DMS 273 treated with DMSO at 0.1 percent for 48 hours (cell line): ENCODE results near the gene AGAP2.

Experiments used
- DNase-seq: peaks from one replicate; lab custom pipeline; 2025; lab: John Stamatoyannopoulos, UW

AGAP2 gene

DNA sequence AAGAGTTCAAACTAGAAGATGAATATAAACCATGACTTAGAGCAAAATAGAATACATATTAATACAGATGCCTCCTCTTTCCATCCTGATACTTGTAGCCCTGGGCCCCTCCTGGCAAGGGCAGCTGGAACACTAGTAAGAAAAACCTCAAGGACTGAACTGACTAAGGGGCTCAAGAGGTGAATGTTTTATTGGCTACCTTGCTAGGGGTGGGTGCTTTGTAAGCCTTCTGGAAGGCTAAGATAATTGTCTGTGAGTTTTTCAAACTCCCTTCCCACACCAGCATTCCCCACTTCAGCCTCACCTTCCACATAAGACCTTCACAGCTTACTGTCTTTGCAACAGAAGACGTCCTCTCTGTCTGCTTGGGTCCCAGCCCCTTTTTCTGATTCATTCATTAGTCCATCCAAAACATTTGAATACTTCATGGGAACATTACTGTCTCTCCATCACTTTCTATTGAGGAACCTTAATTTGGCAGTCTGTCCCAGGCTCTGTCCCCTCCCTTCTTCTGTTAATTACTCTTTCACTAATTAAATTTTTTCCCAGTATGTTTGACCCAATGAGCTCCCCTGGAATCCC lies 15.3 kb upstream of the AGAP2 start:
- no peak for DNase-seq

DNA sequence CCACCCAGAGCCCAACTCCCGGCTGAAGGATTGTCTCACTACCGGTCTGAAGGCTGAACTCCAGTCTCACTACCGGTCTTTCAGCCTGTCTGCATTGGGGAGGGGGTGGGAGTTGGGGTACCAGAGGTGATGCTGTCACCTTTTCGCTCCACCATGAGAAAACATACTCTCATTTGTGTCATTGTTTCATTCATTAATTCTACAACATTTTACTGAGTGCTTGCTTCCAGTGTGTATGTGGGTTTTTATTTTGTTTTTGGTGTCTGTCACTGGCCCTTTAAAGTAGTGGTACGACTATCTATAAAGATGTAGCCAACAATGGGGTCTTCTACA lies 14.1 kb upstream of the AGAP2 start:
- no peak for DNase-seq

GRCh38 chr12:57751788-57752667 lies 13.5 kb upstream of the AGAP2 start, which contains the start of gene CDK4:
Gene CDK4, minus strand, starts transcription at chr12:57752310. Its CDS starts 593 bp downstream, at chr12:57751717.
- peak; percentile 95 for DNase-seq

GRCh38 chr12:57751432-57751787 lies 12.9 kb upstream of the AGAP2 start:
- no peak for DNase-seq

DNA sequence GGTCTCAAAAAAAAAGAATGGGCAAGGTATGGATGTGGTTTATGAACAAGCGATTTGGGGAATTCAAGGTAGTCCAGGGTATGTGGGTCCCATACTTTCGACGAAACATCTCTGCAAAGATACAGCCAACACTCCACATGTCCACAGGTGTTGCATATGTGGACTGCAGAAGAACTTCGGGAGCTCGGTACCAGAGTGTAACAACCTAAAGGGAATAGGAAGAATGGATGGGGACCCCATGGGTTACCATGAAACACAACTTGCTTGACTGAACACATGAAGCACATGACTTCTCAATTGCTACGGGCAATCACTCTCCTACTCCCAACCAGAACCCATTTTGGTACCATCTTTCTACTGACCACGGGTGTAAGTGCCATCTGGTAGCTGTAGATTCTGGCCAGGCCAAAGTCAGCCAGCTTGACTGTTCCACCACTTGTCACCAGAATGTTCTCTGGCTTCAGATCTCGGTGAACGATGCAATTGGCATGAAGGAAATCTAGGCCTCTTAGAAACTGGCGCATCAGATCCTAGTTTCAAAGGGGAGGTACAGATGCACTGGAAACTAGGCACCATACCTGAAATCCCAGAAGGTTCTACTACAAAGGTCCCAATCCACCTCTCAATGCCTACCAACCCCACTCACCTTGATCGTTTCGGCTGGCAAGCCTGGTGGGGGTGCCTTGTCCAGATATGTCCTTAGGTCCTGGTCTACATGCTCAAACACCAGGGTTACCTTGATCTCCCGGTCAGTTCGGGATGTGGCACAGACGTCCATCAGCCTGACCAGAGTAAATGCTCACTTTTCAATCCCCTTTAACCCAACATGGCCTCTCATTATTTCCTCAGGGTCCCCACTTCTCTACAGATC lies 12.3 kb upstream of the AGAP2 start:
- DNase-seq = no peak

DNA sequence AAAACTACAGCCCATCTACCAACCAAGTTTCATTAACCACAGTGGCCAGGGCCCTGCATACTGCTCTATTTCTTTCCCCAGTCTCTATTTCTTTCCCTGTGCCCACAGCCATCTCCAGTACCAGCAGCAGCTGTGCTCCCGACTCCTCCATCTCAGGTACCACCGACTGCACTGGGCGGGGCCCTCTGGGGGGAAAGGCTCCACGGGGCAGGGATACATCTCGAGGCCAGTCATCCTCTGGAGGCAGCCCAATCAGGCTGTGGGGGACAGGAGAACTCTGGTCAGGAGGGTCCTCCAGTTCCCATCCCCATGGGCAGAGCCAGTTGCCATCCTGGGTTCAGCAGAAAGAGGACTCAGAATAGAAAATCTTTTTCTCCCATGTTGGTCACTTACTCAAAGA lies 10.5 kb upstream of the AGAP2 start:
- DNase-seq = no peak

GRCh38 chr12:57746025-57746424 lies 7.5 kb upstream of the AGAP2 start:
- no peak for DNase-seq

DNA sequence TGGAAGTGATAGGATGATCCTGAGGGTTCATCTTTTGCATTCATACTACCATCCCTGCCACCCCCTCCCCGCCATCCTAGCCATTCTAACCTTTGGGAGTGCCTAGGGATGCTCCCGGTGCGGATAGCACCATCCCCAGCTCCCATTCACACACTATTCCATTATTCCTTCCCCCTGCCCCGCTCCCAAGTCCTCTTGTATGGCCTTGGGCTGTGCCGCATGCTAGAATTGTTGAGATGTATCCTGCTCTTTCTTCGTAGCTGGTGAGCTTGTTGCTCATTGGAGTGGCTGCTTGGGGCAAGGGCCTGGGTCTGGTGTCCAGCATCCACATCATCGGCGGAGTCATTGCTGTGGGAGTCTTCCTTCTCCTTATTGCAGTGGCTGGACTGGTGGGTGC lies 6.9 kb upstream of the AGAP2 start:
- DNase-seq = no peak

GRCh38 chr12:57744777-57745484 lies 6.4 kb upstream of the AGAP2 start, which contains the start of gene TSPAN31:
Gene TSPAN31, plus strand, starts transcription at chr12:57745039. Its CDS starts 116 bp downstream, at chr12:57745155.
- DNase-seq = peak; percentile 92

GRCh38 chr12:57744194-57744776 lies 5.7 kb upstream of the AGAP2 start:
- DNase-seq = no peak

- DNase-seq = no peak
Measured at GRCh38 chr12:57743769-57744168, 5.2 kb upstream of the AGAP2 start.

GRCh38 chr12:57741844-57742738 lies 3.5 kb upstream of the AGAP2 start:
- no peak for DNase-seq

DNA sequence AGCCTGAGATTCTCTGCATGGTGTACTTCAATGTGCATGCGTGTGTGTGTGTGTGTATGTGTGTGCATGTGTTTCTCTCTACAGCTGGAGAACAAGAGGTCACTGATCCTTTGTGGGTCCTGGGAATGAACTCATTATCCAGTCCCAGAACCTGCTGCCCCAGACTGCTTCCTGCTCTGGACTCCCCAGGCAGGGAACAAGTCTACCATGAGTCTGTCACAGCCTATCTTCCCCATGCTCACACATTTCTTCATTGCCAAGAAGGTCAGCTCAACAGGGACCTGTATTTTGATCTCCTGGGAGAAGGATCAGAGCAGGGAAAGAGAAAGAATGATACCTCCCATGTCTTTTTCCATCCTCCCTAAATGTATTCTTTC lies 2.9 kb upstream of the AGAP2 start:
- DNase-seq = no peak

GRCh38 chr12:57740656-57741412 lies 2.3 kb upstream of the AGAP2 start:
- no peak for DNase-seq

DNA sequence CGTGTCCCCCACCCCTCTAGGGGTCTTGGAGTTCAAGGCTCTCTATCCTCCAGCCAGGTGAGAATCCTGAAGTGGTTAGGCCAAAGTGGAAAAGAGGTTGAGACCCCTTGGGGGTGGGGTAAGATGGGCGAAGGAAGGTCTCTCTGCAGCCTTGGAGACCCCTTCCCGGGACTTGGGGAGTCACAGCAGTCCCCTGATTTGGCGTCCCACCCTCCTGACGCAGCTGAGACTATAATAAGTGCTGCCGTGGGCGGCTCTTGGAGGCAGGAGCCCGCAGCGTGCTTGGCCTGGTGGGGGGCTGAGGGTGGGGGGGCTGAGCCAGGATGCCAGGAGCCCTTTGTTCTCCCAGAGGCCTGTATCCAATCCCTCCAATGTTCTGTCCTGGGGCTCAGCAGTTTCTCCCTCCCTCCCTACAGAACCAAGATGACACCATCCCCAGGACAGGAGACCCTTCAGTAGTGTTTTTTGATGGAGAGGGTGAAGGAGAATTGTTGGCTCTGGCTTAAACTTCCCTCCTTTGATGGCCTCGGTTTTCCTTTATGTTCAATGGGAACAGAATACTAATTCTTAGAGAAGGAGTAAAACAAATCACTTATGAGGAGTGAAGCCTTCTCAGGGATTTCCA lies 1.5 kb upstream of the AGAP2 start:
- DNase-seq = no peak

DNA sequence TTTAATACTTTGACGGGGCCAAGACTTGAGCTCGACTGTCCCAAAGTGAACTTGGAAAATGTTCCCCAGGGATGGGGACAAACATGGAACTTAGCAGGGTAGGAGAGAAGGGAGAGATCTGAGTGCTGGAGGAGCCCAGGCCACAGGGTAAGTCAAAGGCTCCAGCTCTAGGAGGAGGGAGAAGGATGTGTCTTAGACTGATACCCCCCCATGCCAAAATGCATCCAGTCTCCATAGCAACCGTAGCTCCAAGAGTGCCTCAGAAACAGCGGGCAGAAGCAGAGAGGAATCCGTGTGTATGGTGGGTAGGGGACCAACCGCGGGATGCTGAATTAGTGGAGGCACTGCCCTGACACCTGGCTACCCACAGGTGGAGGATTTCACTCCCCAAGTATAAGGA lies 845 bp upstream of the AGAP2 start:
- DNase-seq = no peak

DNA sequence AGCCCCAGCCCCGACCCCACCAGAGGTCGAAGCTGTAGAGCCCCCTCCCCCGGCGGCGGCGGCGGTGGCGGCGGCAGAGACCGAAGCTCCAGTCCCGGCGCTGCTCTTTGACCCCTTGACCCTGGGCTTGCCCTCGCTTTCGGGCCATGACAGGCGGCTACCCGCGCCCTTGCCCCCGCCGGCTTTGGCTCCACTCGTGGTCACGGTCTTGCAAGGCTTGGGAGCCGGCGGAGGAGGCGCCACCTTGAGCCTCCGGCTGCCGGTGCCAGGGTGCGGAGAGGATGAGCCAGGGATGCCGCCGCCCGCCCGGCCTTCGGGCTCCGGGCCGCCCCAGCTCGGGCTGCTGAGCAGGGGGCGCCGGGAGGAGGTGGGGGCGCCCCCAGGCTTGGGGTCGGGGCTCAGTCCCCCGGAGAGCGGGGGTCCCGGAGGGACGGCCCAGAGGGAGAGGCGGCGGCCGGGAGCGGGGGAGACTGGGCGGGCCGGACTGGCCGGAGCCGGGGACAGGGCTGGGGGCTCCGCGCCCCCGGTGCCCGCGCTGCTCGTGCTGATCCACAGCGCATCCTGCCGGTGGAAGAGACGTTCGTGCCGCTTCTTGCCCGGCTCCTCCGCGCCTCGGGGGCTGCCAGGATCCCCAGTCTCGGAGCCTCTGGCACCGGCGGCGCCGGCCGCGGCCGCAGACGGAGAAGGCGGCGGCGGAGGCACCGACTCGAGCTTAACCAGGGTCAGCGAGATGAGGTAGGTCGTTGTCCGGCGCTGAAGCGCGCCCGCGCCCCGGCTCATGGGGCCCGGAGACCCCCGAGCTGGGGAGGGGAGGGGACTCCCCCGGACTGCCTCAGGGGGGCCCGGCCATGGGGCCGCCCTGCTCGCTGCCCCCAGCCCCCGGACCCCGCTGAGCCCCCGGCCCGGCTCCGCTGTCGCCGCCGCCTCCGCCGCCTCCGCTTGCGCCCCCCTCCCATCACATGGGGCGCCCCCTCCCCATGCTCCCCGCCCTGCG lies 778 bp downstream of the AGAP2 start:
- DNase-seq = no peak
